HG03060 (cell line): ENCODE results near the gene AGRN.
"Not testable (repeated sequence)": the region's sequence is repeated elsewhere in the genome, so short reads cannot be mapped to it uniquely, and the experiment has no call there.

ENCODE experiments used
- ATAC-seq: cut with Tn5 transposase; IDR thresholded peaks from one replicate; pipeline ENCODE4 v1.9.1; 2021; ENCODE audit warnings: low read depth, moderate number of reproducible peaks; ENCODE audit not compliant: unreplicated experiment

The AGRN gene

DNA sequence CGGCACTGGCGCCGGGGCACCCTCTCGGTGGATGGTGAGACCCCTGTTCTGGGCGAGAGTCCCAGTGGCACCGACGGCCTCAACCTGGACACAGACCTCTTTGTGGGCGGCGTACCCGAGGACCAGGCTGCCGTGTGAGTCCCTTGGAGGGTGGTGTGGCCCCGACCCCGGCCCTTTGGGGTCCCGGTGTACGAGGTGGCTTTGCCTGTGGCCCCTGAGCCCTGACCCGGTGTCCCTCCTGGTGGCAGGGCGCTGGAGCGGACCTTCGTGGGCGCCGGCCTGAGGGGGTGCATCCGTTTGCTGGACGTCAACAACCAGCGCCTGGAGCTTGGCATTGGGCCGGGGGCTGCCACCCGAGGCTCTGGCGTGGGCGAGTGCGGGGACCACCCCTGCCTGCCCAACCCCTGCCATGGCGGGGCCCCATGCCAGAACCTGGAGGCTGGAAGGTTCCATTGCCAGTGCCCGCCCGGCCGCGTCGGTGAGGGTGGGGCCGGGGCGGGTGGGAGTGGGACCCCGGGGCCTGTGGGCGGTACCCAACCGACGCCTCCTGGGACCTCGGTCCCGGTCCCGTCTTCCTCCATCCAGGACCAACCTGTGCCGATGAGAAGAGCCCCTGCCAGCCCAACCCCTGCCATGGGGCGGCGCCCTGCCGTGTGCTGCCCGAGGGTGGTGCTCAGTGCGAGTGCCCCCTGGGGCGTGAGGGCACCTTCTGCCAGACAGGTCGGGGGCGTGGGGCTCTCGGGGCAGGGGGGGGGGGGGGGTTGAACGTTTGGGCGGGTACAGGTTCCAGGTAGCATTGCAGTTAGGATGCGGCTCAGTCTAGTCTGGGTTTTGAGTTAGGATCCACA, 29.6 kb downstream of the AGRN start:
- no peak for ATAC-seq

DNA sequence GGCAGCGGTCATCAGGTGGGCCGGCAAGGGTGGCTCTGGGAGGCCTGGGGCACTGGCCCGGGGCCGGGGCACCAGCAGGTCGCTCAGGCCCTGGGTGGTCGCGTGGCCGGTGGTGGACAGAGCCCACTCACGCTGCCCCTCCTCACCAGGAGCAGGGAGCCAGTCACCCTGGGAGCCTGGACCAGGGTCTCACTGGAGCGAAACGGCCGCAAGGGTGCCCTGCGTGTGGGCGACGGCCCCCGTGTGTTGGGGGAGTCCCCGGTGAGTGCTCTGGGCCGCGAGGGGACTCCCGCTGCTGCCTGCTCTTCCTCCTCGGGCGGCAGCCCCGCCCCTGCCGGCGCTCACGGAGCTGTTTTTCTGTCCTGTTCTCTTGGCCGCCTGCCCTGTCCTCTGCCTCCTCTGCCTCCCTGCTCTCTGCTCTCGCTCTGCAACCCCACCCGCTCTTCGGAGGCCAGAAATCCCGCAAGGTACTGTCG, 30.7 kb downstream of the AGRN start:
- no peak for ATAC-seq

GRCh38 chr1:1051127-1051810, 31.3 kb downstream of the AGRN start:
- no peak for ATAC-seq

- ATAC-seq: no peak
Observed at GRCh38 chr1:1052003-1052840, 32.3 kb downstream of the AGRN start.

- no peak for ATAC-seq
Observed at GRCh38 chr1:1053022-1053421, 33.1 kb downstream of the AGRN start.

- no peak for ATAC-seq
Observed at GRCh38 chr1:1053682-1054081, 33.8 kb downstream of the AGRN start.

GRCh38 chr1:1054099-1054700, 34.3 kb downstream of the AGRN start:
- ATAC-seq: no peak

- no peak for ATAC-seq
Observed at GRCh38 chr1:1054971-1055370, 35.1 kb downstream of the AGRN start.

GRCh38 chr1:1055841-1056736, 36.2 kb downstream of the AGRN start:
- no peak for ATAC-seq

- ATAC-seq: not testable (repeated sequence)
Observed at GRCh38 chr1:1057769-1058087, 37.8 kb downstream of the AGRN start.

DNA sequence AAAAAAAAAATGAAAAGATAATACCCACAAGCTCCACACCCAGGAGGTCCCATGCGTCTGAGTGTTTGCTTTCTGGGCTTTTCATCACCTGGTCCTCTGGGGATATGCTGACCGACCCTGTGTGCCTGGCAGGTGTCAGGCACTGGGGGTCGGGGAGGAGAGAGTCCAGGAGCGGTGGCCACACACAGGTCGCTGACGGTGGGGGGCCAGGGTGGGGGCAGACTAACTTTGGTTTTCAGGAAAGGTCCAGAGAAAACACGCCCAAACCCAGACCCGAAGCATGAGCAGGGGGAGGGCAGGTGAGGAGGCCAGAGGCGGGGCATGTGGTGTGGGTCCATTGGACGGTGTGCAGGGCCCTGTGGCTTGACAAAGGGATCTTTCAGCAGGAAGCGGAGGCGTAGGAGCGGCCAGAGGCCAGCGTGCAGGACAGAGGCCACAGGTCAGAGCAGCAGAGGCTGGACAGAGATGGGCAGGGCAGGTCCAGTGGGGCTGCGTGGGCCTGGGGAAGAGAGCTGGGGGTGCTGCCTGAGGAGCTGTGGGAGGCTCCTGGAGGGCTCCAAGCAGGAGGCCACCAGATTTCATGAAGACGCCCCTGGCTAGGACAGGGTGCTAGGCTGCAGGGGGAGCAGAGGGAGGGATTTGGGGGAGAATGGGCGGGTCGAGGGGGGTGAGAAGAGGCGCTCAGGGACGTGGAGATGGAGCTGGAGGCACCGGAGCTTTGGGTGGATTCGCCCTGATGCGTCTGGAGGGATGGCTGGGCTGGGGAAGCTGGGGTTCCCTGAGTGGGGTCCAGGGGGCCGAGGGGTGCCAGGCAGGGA, 38.4 kb downstream of the AGRN start:
- ATAC-seq: no peak

GRCh38 chr1:1058921-1059493, 39.1 kb downstream of the AGRN start:
- ATAC-seq: no peak

DNA sequence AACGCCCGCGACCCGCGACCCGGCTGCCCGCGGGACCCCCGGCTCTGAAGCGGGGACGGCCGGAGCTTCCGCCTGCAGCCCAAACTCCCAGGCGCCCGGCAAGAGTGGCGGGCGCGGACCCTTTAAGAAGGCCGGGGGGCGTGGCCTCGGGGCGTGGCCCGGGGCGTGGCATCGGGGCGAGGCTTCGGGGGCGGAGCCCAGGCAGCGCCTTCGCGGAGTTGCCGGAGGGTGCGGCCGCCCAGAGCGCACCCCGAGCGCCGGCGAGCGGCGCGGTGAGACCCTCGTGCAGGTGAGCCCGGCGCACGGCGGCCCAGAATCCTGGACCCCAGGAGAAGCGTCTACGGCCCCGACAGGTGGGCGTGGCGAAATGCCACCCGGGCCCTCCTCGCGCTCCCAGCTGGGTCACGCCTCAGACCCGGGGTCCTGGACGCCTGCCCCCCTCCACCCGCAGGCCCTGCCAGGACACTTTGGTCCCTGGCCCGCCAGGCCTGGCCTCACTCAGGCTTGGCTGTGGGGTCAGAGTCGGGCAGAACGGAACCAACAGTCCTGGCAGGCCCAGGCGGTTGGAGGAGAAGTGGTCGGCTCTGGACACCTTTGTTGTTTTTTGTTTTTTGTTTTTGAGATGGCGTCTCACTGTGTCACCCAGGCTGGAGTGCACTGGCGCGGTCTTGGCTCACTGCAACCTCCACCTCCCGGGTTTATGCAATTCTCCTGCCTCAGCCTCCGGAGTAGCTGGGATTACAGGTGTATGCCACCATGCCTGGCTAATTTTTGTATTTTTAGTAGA, 39.8 kb downstream of the AGRN start:
- no peak for ATAC-seq

DNA sequence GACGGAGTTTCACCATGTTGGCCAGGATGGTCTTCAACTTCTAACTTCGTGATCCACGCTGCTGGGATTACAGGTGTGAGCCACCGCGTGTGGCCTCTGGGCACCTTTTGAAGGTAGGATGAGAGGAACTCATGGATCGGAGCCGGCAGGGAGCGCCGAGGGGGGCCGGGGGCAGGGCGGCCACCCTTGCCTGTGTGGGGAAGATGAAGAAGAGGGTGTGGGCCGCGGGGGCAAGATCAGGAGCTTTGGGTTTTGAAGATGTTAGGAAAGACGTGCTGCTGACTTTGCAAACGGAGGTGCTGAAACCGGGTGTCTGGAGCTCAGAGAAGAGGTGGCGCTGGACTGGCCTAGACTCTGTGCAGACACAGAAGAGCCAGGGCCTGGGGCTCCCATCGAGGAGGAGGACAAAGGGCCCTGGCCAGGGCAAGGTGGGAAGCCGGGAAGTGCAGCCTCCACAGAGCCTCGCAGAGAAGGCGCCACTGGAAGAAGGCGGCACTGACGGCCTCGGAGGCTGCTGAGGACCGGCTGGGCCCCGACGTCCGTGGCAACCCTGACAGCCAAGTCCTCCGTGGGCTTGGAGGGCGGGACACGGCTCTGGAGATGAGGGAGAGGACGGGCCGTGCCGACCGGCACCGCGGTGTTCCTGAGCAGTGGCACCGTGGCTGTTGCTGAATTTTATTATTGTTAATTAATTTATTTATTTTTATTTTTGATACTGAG, 40.5 kb downstream of the AGRN start:
- ATAC-seq: no peak

DNA sequence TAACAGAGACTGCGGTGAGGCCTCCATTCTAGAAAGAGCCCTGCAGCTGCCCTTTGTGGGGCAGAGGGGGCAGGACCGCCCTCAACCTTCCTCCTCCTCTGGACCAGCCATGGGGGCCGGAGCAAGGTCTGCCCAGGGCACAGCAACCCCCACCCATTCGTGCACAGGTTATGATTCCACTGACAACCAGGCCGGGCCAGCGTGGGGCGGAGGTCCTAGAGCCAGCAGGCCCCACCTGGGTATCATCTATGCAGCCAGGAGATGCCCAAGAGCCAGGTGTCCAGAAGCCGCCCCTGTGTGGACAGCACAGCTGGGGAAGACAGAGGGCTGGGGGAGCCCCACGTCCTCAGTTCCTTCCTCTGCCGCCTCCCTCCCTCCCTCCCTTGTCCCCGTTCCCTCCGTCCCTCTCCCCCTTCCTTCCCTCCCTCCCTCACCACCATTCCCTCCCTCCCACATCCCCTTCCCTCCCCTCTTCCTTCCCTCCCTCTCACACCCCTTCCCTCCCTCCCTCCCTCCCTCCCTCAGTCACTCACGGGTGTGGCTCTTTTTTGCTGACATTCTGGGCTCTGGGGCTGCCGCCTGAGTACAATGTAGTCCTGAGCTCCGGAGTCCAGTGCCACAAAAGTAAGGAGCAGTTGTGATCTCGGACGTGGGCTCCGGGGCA, 41.9 kb downstream of the AGRN start:
- ATAC-seq: no peak

- ATAC-seq: no peak
Observed at GRCh38 chr1:1062348-1063163, 42.6 kb downstream of the AGRN start.
